ENCODE results near the gene ZSWIM4. TPM values are rescaled to one million over a fixed set of nuclear protein-coding genes. Genes with fewer than 3 reads are reported as not detected.
A peak's percentile ranks its signal among the peaks of the same experiment; 100 is the strongest.

ZSWIM4 gene
- polyA plus RNA-seq, 1 donor from 2014 or later = 4.7 TPM

- Histone ChIP-seq H3K27me3 (ENCODE audit: insufficient read depth, low read depth, low read length) (no peaks in the 10 kb centered on the region), H2AFZ (ENCODE audit: low read depth, low read length) (no peak overlapping the region)
These were observed 68.9 kb downstream of the ZSWIM4 start for GRCh38 chr19:13864046-13864666.

DNA sequence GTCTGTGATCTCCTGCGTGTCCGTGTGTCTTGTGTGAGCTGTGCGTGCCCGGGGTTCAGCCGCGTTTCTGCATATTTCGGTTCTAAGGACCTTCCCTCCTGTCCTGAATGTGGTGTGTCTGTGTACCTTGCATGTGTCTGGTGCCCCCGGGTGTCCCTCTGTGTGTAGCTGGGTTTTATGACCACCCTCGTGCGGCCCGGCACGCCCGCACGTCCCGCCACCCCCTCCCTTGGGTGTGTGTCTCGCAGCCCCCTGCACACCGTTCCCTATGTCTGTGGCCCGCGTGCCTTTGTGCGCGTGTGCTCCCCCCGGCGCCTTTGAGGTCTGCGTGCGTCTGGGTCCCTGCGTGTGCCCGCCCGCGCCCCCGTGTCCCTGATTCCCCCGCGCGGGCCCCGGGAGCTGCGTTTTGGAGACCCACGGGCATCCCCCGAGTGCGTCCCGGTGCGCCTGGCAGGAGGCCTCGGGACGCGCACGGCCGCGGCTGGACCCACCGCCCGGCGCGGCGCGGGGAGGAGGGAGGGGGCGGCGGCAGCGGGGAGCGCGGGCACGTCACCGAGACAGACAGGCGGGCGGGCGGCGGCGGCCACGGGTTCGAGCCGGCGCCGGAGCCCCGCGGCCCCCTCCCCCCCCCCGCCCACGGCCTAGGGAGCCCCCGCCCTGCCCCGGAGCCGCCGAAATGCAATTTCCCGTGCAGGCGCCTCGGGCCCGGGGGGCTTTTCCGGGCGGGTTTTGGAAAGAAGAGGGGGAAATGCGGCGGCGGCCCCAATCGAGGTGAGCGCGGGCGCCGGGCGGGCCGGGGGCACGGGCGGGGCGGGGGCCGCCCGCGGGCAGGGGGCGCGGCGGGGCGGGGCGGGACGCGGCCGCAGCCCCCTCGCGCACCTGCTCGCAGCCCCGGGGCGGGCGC lies 69.7 kb downstream of the ZSWIM4 start:
- Histone ChIP-seq H3K79me2 (replicated peaks; ENCODE audit: insufficient read depth, low read length) (peaks cover 3% of the 10 kb centered on the region), H3K4me3 (ENCODE audit: low read length) (peak overlapping the region; percentile 65), H3F3A (ENCODE audit: insufficient read depth, low read length, poor library complexity, severe bottlenecking) (no peaks in the 10 kb centered on the region), H2AFZ (ENCODE audit: low read depth, low read length) (no peak overlapping the region), H3K9me2 (ENCODE audit: insufficient read depth, low read length) (no peaks in the 10 kb centered on the region), H3K36me3 (ENCODE audit: insufficient read depth, low read length) (no peaks in the 10 kb centered on the region), H3K4me2 (ENCODE audit: low read length) (no peak overlapping the region), H3K9me3 (ENCODE audit: low read length) (no peaks in the 10 kb centered on the region), H3K9ac (ENCODE audit: low read length) (peak overlapping the region; percentile 76), H3K27me3 (ENCODE audit: insufficient read depth, low read depth, low read length) (no peaks in the 10 kb centered on the region), H3K27ac (ENCODE audit: low read length) (no peak overlapping the region), H4K20me1 (ENCODE audit: insufficient read depth) (no peaks in the 10 kb centered on the region)
- TF ChIP-seq SMC3 (conservative IDR thresholded peaks at IDR 0.05; ENCODE audit: poor library complexity) = no peak
- TF ChIP-seq, protein P1, sequence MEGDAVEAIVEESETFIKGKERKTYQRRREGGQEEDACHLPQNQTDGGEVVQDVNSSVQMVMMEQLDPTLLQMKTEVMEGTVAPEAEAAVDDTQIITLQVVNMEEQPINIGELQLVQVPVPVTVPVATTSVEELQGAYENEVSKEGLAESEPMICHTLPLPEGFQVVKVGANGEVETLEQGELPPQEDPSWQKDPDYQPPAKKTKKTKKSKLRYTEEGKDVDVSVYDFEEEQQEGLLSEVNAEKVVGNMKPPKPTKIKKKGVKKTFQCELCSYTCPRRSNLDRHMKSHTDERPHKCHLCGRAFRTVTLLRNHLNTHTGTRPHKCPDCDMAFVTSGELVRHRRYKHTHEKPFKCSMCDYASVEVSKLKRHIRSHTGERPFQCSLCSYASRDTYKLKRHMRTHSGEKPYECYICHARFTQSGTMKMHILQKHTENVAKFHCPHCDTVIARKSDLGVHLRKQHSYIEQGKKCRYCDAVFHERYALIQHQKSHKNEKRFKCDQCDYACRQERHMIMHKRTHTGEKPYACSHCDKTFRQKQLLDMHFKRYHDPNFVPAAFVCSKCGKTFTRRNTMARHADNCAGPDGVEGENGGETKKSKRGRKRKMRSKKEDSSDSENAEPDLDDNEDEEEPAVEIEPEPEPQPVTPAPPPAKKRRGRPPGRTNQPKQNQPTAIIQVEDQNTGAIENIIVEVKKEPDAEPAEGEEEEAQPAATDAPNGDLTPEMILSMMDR (IDR thresholded peaks at IDR 0.05; ENCODE audit: poor library complexity, severe bottlenecking) = no peak
- no peak for TF ChIP-seq RAD21 (conservative IDR thresholded peaks at IDR 0.05)
- TF ChIP-seq EZH2 (IDR thresholded peaks at IDR 0.05; ENCODE audit: borderline replicate concordance, insufficient read depth, low read length, poor library complexity, severe bottlenecking) = no peak
- no peak for TF ChIP-seq EP300 (conservative IDR thresholded peaks at IDR 0.05; ENCODE audit: poor library complexity, severe bottlenecking)

More at GRCh38 chr19:13864046-13864666, 68.9 kb downstream of the ZSWIM4 start:
- TF ChIP-seq SMC3 (conservative IDR thresholded peaks at IDR 0.05; ENCODE audit: poor library complexity) (no peak), REST (IDR thresholded peaks at IDR 0.05; ENCODE audit: borderline replicate concordance) (no peak), TAF1 (IDR thresholded peaks at IDR 0.05; ENCODE audit: low read depth) (no peak), MXI1 (conservative IDR thresholded peaks at IDR 0.05; ENCODE audit: poor library complexity, severe bottlenecking) (no peak), POLR2AphosphoS5 (IDR thresholded peaks at IDR 0.05) (no peak), RAD21 (conservative IDR thresholded peaks at IDR 0.05) (no peak), EP300 (conservative IDR thresholded peaks at IDR 0.05; ENCODE audit: poor library complexity, severe bottlenecking) (no peak), EZH2 (IDR thresholded peaks at IDR 0.05; ENCODE audit: borderline replicate concordance, insufficient read depth, low read length, poor library complexity, severe bottlenecking) (no peak)
- TF ChIP-seq, protein P1 (IDR thresholded peaks at IDR 0.05; ENCODE audit: poor library complexity, severe bottlenecking) = no peak
- Histone ChIP-seq H3K27ac (ENCODE audit: low read length) (no peak overlapping the region), H3K9me2 (ENCODE audit: insufficient read depth, low read length) (no peaks in the 10 kb centered on the region), H3K4me3 (ENCODE audit: low read length) (no peak overlapping the region), H4K20me1 (ENCODE audit: insufficient read depth) (no peaks in the 10 kb centered on the region), H3K9me3 (ENCODE audit: low read length) (no peaks in the 10 kb centered on the region), H3K36me3 (ENCODE audit: insufficient read depth, low read length) (no peaks in the 10 kb centered on the region), H3K4me2 (ENCODE audit: low read length) (no peak overlapping the region), H3F3A (ENCODE audit: insufficient read depth, low read length, poor library complexity, severe bottlenecking) (no peaks in the 10 kb centered on the region), H3K79me2 (replicated peaks; ENCODE audit: insufficient read depth, low read length) (peaks cover 3% of the 10 kb centered on the region), H3K9ac (ENCODE audit: low read length) (no peak overlapping the region)

Measured in neural cell (in vitro differentiated cells).